Measurements from ENCODE around the gene FHOD3.
"Not testable (repeated sequence)": the region's sequence is repeated elsewhere in the genome, so short reads cannot be mapped to it uniquely, and the experiment has no call there.

The FHOD3 gene

GRCh38 chr18:36811430-36811829, 513.9 kb downstream of the FHOD3 start:
- no peak for DNase-seq (ENCODE audit: extremely low read depth, low read depth)
- no peak for TF ChIP-seq CTCF (IDR thresholded peaks at IDR 0.05; ENCODE audit: low read depth, low read length)

DNA sequence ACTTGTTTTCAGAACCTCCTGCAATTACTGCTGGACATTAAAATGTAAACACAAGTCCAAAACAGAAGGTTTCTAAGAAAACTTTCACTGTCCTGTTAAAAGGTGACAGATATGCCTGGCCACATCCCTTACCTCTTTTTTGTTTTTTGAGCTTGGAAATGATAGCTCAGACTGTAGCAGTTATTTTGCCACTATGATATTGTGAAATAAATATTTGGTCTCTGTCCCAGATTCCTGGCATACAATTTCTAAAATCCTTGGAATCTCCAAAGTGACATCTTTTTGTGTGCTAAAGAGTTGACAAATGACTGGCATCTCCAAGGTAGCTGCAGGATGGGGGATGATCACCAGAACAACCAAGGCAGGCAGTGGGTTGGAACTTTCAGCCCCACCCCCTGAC, 514.4 kb downstream of the FHOD3 start:
- TF ChIP-seq CTCF (IDR thresholded peaks at IDR 0.05; ENCODE audit: low read depth, low read length), result no peak
- no peak for DNase-seq (ENCODE audit: extremely low read depth, low read depth)

- no peak for TF ChIP-seq CTCF (IDR thresholded peaks at IDR 0.05; ENCODE audit: low read depth, low read length)
- no peak for DNase-seq (ENCODE audit: extremely low read depth, low read depth)
Observed at GRCh38 chr18:36812678-36813077, 515.2 kb downstream of the FHOD3 start.

DNA sequence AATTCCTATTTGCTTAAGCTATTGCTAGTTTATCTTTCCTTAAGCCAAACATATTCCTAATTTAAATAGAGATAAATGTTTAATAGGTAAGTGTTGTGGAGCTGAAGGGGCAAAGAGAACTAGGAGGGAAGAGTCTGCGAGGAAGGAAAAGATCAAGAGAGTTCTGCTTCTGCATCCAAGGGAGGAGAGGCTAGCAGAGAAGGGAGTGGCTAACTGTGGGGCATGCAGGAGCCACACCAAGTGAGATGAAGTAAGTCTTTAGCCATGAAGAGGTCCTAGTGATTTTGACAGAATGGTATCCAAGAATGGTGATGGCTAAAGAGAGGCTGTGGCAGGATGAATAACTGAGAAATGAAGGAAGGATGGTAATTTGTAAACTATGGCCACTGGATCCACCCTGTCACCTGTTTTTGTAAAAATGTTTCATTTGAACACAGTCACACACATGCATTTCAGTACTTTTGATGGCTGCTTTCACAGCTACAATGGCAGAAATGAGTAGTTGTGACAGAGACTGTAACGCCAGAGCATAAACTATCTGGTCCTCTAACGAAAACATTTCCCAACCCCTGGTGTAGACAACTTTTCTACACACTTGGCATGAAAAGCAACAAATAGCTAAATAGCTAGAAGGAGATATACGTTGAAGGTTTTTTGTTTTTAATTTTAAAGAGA, 515.7 kb downstream of the FHOD3 start:
- no peak for TF ChIP-seq CTCF (IDR thresholded peaks at IDR 0.05; ENCODE audit: low read depth, low read length)
- no peak for DNase-seq (ENCODE audit: extremely low read depth, low read depth)

- DNase-seq (ENCODE audit: extremely low read depth, low read depth), result no peak
- no peak for TF ChIP-seq CTCF (IDR thresholded peaks at IDR 0.05; ENCODE audit: low read depth, low read length)
Observed at GRCh38 chr18:36813824-36814223, 516.3 kb downstream of the FHOD3 start.

GRCh38 chr18:36814994-36815393, 517.5 kb downstream of the FHOD3 start:
- no peak for DNase-seq (ENCODE audit: extremely low read depth, low read depth)
- no peak for TF ChIP-seq CTCF (IDR thresholded peaks at IDR 0.05; ENCODE audit: low read depth, low read length)

DNA sequence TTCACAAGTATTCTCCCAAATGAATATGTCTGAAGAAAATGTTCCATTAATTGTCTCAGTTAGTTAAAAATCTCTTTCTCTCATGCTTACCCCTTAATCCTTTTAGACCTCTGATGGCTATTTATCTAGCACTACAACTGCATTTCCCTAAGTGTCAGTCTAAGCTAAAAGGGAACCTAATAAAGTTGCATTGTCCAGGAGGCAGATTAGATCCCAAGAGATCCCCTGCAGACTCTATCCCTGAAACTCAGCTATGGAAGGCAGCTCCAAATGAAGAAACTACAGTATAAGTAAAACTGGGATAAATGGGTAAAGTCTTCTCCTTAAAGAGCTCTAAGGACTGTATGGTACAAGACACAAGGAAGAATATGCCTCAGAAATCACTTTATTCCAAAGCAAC, 518.6 kb downstream of the FHOD3 start:
- DNase-seq (ENCODE audit: extremely low read depth, low read depth), result not testable (repeated sequence)

- no peak for DNase-seq (ENCODE audit: extremely low read depth, low read depth)
- no peak for TF ChIP-seq CTCF (IDR thresholded peaks at IDR 0.05; ENCODE audit: low read depth, low read length)
Observed at GRCh38 chr18:36817039-36817438, 519.5 kb downstream of the FHOD3 start.

Data from AG09319 (cell line).